GM08714 (cell line): ENCODE measurements around the gene BCAT1.
A peak's percentile ranks its signal among the peaks of the same experiment; 100 is the strongest.
"Not testable (repeated sequence)": the region's sequence is repeated elsewhere in the genome, so short reads cannot be mapped to it uniquely, and the experiment has no call there.

Experiments
- H3K4me3 ChIP-seq: fragments of 200-500 bp; sonication (Bioruptor generic); 2 replicates; pipeline ENCODE4 v1.5.1; 2014; ENCODE audit warnings: mild to moderate bottlenecking, low read length, inconsistent platforms
- ZNF274 ChIP-seq: IDR thresholded peaks from 2 replicates; pipeline ENCODE4 v1.6.1; 2012; ENCODE audit warnings: mild to moderate bottlenecking, low read depth, low read length

The BCAT1 gene

GRCh38 chr12:24818351-24818750, 130.6 kb downstream of the BCAT1 start:
- no peak for TF ChIP-seq ZNF274
- H3K4me3 ChIP-seq = no peak overlapping the region

- H3K4me3 ChIP-seq = peak overlapping the region; percentile 34; the same call in 1 of the 2 replicates
- TF ChIP-seq ZNF274 = no peak
Observed at GRCh38 chr12:24815114-24815423, 133.8 kb downstream of the BCAT1 start.

GRCh38 chr12:24814379-24815113, 134.4 kb downstream of the BCAT1 start:
- H3K4me3 ChIP-seq = peak overlapping the region; percentile 34; the same call in 1 of the 2 replicates
- no peak for TF ChIP-seq ZNF274

- TF ChIP-seq ZNF274 = no peak
- no peak overlapping the region for H3K4me3 ChIP-seq
Observed at GRCh38 chr12:24810378-24810777, 138.5 kb downstream of the BCAT1 start.

- H3K4me3 ChIP-seq = not testable (repeated sequence)
Observed at GRCh38 chr12:24809306-24809705, 139.6 kb downstream of the BCAT1 start.

GRCh38 chr12:24808651-24809050, 140.2 kb downstream of the BCAT1 start:
- TF ChIP-seq ZNF274 = no peak
- no peak overlapping the region for H3K4me3 ChIP-seq

- TF ChIP-seq ZNF274 = no peak
- no peak overlapping the region for H3K4me3 ChIP-seq
Observed at GRCh38 chr12:24806386-24806785, 142.5 kb downstream of the BCAT1 start.

- no peak overlapping the region for H3K4me3 ChIP-seq
- TF ChIP-seq ZNF274 = no peak
Observed at GRCh38 chr12:24803430-24804245, 145.3 kb downstream of the BCAT1 start.

- no peak for TF ChIP-seq ZNF274
- no peak overlapping the region for H3K4me3 ChIP-seq
Observed at GRCh38 chr12:24798335-24798734, 150.6 kb downstream of the BCAT1 start.

GRCh38 chr12:24797901-24798300, 151.0 kb downstream of the BCAT1 start:
- H3K4me3 ChIP-seq = no peak overlapping the region
- no peak for TF ChIP-seq ZNF274

GRCh38 chr12:24796876-24797275, 152.0 kb downstream of the BCAT1 start:
- no peak overlapping the region for H3K4me3 ChIP-seq
- TF ChIP-seq ZNF274 = no peak

- H3K4me3 ChIP-seq = peak overlapping the region; percentile 55; the same call in 1 of the 2 replicates
- no peak for TF ChIP-seq ZNF274
Observed at GRCh38 chr12:24795699-24796347, 153.1 kb downstream of the BCAT1 start.

- no peak for TF ChIP-seq ZNF274
- no peak overlapping the region for H3K4me3 ChIP-seq
Observed at GRCh38 chr12:24791622-24792021, 157.3 kb downstream of the BCAT1 start.

GRCh38 chr12:24788886-24789285, 160.0 kb downstream of the BCAT1 start:
- no peak overlapping the region for H3K4me3 ChIP-seq
- no peak for TF ChIP-seq ZNF274
